CD4-positive, alpha-beta T cell treated with Interleukin-2 at 100 ng/mL for 4 hours (primary cell): Measurements from ENCODE around the gene TBC1D9.
"Not testable (repeated sequence)": the region's sequence is repeated elsewhere in the genome, so short reads cannot be mapped to it uniquely, and the experiment has no call there.

Source experiments
- DNase-seq: peaks from one replicate; pipeline ENCODE4 v3.0.0-alpha.2; 2020; ENCODE audit warnings: low spot score

Gene TBC1D9

GRCh38 chr4:140753329-140753728 is 2.9 kb downstream of the TBC1D9 start:
- DNase-seq: no peak

- no peak for DNase-seq
Measured at GRCh38 chr4:140752291-140753068, 3.7 kb downstream of the TBC1D9 start.

- DNase-seq: no peak
Measured at GRCh38 chr4:140750470-140750869, 5.7 kb downstream of the TBC1D9 start.

GRCh38 chr4:140748171-140748570 is 8.0 kb downstream of the TBC1D9 start:
- no peak for DNase-seq

- not testable (repeated sequence) for DNase-seq
Measured at GRCh38 chr4:140746546-140746945, 9.6 kb downstream of the TBC1D9 start.

- no peak for DNase-seq
Measured at GRCh38 chr4:140744421-140744820, 11.8 kb downstream of the TBC1D9 start.

- DNase-seq: no peak
Measured at GRCh38 chr4:140743194-140743931, 12.8 kb downstream of the TBC1D9 start.

- no peak for DNase-seq
Measured at GRCh38 chr4:140742838-140743193, 13.4 kb downstream of the TBC1D9 start.

GRCh38 chr4:140740906-140741670 is 15.1 kb downstream of the TBC1D9 start:
- no peak for DNase-seq

GRCh38 chr4:140740422-140740821 is 15.8 kb downstream of the TBC1D9 start:
- DNase-seq: no peak

- no peak for DNase-seq
Measured at GRCh38 chr4:140739971-140740370, 16.2 kb downstream of the TBC1D9 start.

- DNase-seq: no peak
Measured at GRCh38 chr4:140738139-140738538, 18.0 kb downstream of the TBC1D9 start.

- no peak for DNase-seq
Measured at GRCh38 chr4:140736669-140737343, 19.4 kb downstream of the TBC1D9 start.

- no peak for DNase-seq
Measured at GRCh38 chr4:140735779-140736391, 20.3 kb downstream of the TBC1D9 start.

- no peak for DNase-seq
Measured at GRCh38 chr4:140735317-140735716, 20.9 kb downstream of the TBC1D9 start.

GRCh38 chr4:140732780-140733179 is 23.4 kb downstream of the TBC1D9 start:
- DNase-seq: no peak

GRCh38 chr4:140729344-140730049 is 26.7 kb downstream of the TBC1D9 start:
- DNase-seq: no peak

GRCh38 chr4:140726776-140727500 is 29.2 kb downstream of the TBC1D9 start:
- no peak for DNase-seq

- no peak for DNase-seq
Measured at GRCh38 chr4:140725556-140725955, 30.6 kb downstream of the TBC1D9 start.

GRCh38 chr4:140724760-140725159 is 31.4 kb downstream of the TBC1D9 start:
- no peak for DNase-seq
